Activated B cell treated with CpG ODN at 0.5 μM for 24 hours (primary cell): Measurements from ENCODE around the gene PHC2. TPM values are rescaled to one million over a fixed set of nuclear protein-coding genes. Genes with fewer than 3 reads are reported as not detected.

Experiments
- ATAC-seq: fragments of 200-7000 bp; cut with Tn5 transposase; one replicate; pipeline ENCODE4 v1.10.0; 2021; ENCODE audit warnings: low read depth, mild to moderate bottlenecking, moderate library complexity
- CTCF ChIA-PET: fragments of 350-600 bp; sonication (Branson Sonifier 250); formaldehyde crosslinking; loops from one replicate; lab custom pipeline; 2021; ENCODE audit warnings: antibody characterized with exemption; lab: Charles Lee
- POLR2A ChIA-PET: fragments of 350-600 bp; sonication (Branson Sonifier 250); formaldehyde crosslinking; loops from one replicate; lab custom pipeline; 2021; ENCODE audit warnings: antibody characterized with exemption; lab: Charles Lee
- DNase-seq: peaks from one replicate; pipeline ENCODE4 v3.0.0; 2022
- H3K27ac Mint-ChIP-seq: one replicate; pipeline ENCODE4 v1.8.0; 2020; ENCODE audit warnings: mixed read lengths
- H3K27me3 Mint-ChIP-seq: one replicate; pipeline ENCODE4 v1.8.0; 2021; ENCODE audit warnings: mixed read lengths
- H3K36me3 Mint-ChIP-seq: one replicate; pipeline ENCODE4 v1.8.0; 2021; ENCODE audit warnings: low read depth, mixed read lengths
- H3K4me1 Mint-ChIP-seq: one replicate; pipeline ENCODE4 v1.8.0; 2021; ENCODE audit warnings: mixed read lengths
- H3K4me3 Mint-ChIP-seq: one replicate; pipeline ENCODE4 v1.8.0; 2020; ENCODE audit warnings: mild to moderate bottlenecking, mixed read lengths
- H3K9me3 Mint-ChIP-seq: one replicate; pipeline ENCODE4 v1.8.0; 2020; ENCODE audit warnings: mixed read lengths
- CTCF ChIP-seq: fragments of 200-600 bp; IDR thresholded peaks from one replicate; pipeline ENCODE4 v1.8.0; 2022; ENCODE audit warnings: antibody characterized with exemption, mild to moderate bottlenecking
- intact Hi-C: fragments of 100-400 bp; cut with micrococcal nuclease; formaldehyde crosslinking; loops from one replicate; pipeline ENCODE4 v1.15.1; 2024
- total RNA-seq: library from RNA; stranded (reverse); gene quantifications from 2 replicates; pipeline ENCODE4 v1.2.3, GENCODE V29; 2022

Gene PHC2
- total RNA-seq, 1 donor from 2014 or later, result 16.4 TPM

GRCh38 chr1:33372677-33373076 is 58.2 kb downstream of the PHC2 start:
- H3K4me3 Mint-ChIP-seq, result no peak overlapping the region
- H3K9me3 Mint-ChIP-seq, result no peaks in the 10 kb centered on the region
- TF ChIP-seq CTCF, result no peak
- intact Hi-C loops, result no loop called here
- CTCF ChIA-PET, result interaction anchor here (0.6 to 2.1 kb wide), 4 partner anchors 75 to 99 kb away, joined by 3 to 8 read pairs (median 3); partner anchors contain the start of gene ZSCAN20
- POLR2A ChIA-PET, result no interaction called here
- no peak overlapping the region for H3K27ac Mint-ChIP-seq
- no peaks in the 10 kb centered on the region for H3K36me3 Mint-ChIP-seq
- DNase-seq (no peak), ATAC-seq (no peak)
- H3K27me3 Mint-ChIP-seq, result peaks cover 9% of the 10 kb centered on the region
- no peaks in the 10 kb centered on the region for H3K4me1 Mint-ChIP-seq

GRCh38 chr1:33372162-33372561 is 58.7 kb downstream of the PHC2 start:
- Mint-ChIP-seq H3K36me3 (no peaks in the 10 kb centered on the region), H3K4me1 (no peaks in the 10 kb centered on the region), H3K27ac (no peak overlapping the region), H3K9me3 (no peaks in the 10 kb centered on the region), H3K4me3 (no peak overlapping the region), H3K27me3 (peaks cover 9% of the 10 kb centered on the region)
- no peak for ATAC-seq
- ChIA-PET CTCF (interaction anchor here (0.6 to 2.1 kb wide), 4 partner anchors 74 to 100 kb away, joined by 3 to 8 read pairs (median 3); partner anchors contain the start of gene ZSCAN20), POLR2A (no interaction called here)
- TF ChIP-seq CTCF, result no peak
- DNase-seq, result no peak
- intact Hi-C loops, result no loop called here

- DNase-seq (no peak), ATAC-seq (no peak)
- Mint-ChIP-seq H3K4me3 (no peak overlapping the region), H3K36me3 (no peaks in the 10 kb centered on the region), H3K27ac (no peak overlapping the region), H3K9me3 (no peaks in the 10 kb centered on the region), H3K4me1 (no peaks in the 10 kb centered on the region), H3K27me3 (peaks cover 9% of the 10 kb centered on the region)
- ChIA-PET POLR2A (no interaction called here), CTCF (interaction anchor here (1.3 to 2.1 kb wide), 2 partner anchors 76 to 99 kb away, joined by 3 to 8 read pairs; no protein-coding TSS in a partner anchor)
- no peak for TF ChIP-seq CTCF
- intact Hi-C loops, result no loop called here
These were observed 59.6 kb downstream of the PHC2 start for GRCh38 chr1:33371334-33371733.

GRCh38 chr1:33370827-33371226 is 60.1 kb downstream of the PHC2 start:
- H3K4me1 Mint-ChIP-seq, result no peaks in the 10 kb centered on the region

DNA sequence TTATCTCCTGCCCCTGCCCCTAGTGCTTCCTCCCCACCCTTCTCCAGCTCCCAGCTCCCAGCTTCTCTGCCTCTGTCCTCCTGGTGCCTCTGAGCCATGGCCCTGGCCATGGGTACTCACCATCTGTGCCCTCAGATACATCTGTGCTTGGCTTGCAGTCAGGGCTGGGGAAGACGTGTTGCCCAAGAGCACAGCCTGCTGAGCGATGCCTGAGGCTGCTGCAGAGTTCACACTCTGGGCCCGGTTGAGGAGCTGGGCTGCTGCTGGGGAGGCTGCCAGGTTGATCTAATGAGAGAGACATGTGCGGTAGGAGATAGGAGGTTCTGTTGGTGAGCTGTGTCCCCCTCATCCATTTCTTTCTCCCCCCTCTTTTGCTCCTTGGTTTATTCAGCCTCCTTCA is 60.6 kb downstream of the PHC2 start:
- CTCF ChIA-PET, result interaction anchor here (0.8 to 1.4 kb wide), 4 partner anchors 11 to 275 kb away, joined by 3 to 4 read pairs (median 3); no protein-coding TSS in a partner anchor
- no peaks in the 10 kb centered on the region for H3K36me3 Mint-ChIP-seq
- H3K9me3 Mint-ChIP-seq, result no peaks in the 10 kb centered on the region
- ATAC-seq, result no peak
- POLR2A ChIA-PET, result no interaction called here
- H3K27ac Mint-ChIP-seq, result no peak overlapping the region
- no peaks in the 10 kb centered on the region for H3K4me1 Mint-ChIP-seq
- H3K27me3 Mint-ChIP-seq, result peaks cover 9% of the 10 kb centered on the region
- intact Hi-C loops, result no loop called here
- no peak for TF ChIP-seq CTCF
- H3K4me3 Mint-ChIP-seq, result no peak overlapping the region
- DNase-seq, result no peak

More at GRCh38 chr1:33370827-33371226, 60.1 kb downstream of the PHC2 start:
- ChIA-PET POLR2A (no interaction called here), CTCF (interaction anchor here (0.8 to 1.4 kb wide), 3 partner anchors 12 to 276 kb away, joined by 3 read pairs; no protein-coding TSS in a partner anchor)
- H3K27ac Mint-ChIP-seq, result no peak overlapping the region
- no peaks in the 10 kb centered on the region for H3K9me3 Mint-ChIP-seq
- H3K36me3 Mint-ChIP-seq, result no peaks in the 10 kb centered on the region
- TF ChIP-seq CTCF, result no peak
- no peak for ATAC-seq
- DNase-seq, result no peak
- intact Hi-C loops, result no loop called here
- H3K4me3 Mint-ChIP-seq, result no peak overlapping the region
- H3K27me3 Mint-ChIP-seq, result peaks cover 9% of the 10 kb centered on the region
